CD4-positive, alpha-beta T cell treated with Interleukin-15 for 1 hour (primary cell): ENCODE results near the gene CA5B.
A peak's percentile ranks its signal among the peaks of the same experiment; 100 is the strongest.
"Not testable (repeated sequence)": the region's sequence is repeated elsewhere in the genome, so short reads cannot be mapped to it uniquely, and the experiment has no call there.

Experiments
- DNase-seq: peaks from one replicate; pipeline ENCODE4 v3.0.0-alpha.2; 2020

The CA5B gene

GRCh38 chrX:15748841-15749240, 10.8 kb downstream of the CA5B start:
- no peak for DNase-seq

GRCh38 chrX:15749642-15750610, 11.9 kb downstream of the CA5B start:
- peak; percentile 63 for DNase-seq

GRCh38 chrX:15750611-15751154, 12.6 kb downstream of the CA5B start:
- DNase-seq: peak; percentile 32

GRCh38 chrX:15751155-15751819, 13.2 kb downstream of the CA5B start:
- peak; percentile 53 for DNase-seq

GRCh38 chrX:15755091-15755490, 17.0 kb downstream of the CA5B start:
- DNase-seq: no peak

- peak; percentile 51 for DNase-seq
Measured at GRCh38 chrX:15758140-15758539, 20.1 kb downstream of the CA5B start.

GRCh38 chrX:15759886-15760285, 21.8 kb downstream of the CA5B start:
- not testable (repeated sequence) for DNase-seq

- peak; percentile 40 for DNase-seq
Measured at GRCh38 chrX:15761564-15762191, 23.6 kb downstream of the CA5B start.

- DNase-seq: no peak
Measured at GRCh38 chrX:15769300-15769954, 31.4 kb downstream of the CA5B start.

GRCh38 chrX:15781961-15782699, 44.1 kb downstream of the CA5B start:
- DNase-seq: peak; percentile 25

GRCh38 chrX:15785176-15785750, 47.2 kb downstream of the CA5B start:
- no peak for DNase-seq

- no peak for DNase-seq
Measured at GRCh38 chrX:15786915-15787314, 48.8 kb downstream of the CA5B start.

GRCh38 chrX:15789979-15790768, 52.1 kb downstream of the CA5B start, which contains the start of gene ZRSR2:
Gene ZRSR2 (plus strand): TSS chrX:15790484. CDS start chrX:15790496, 12 bp downstream.
- DNase-seq: peak; percentile 92

- DNase-seq: no peak
Measured at GRCh38 chrX:15790769-15791290, 52.8 kb downstream of the CA5B start.

GRCh38 chrX:15797707-15798106, 59.6 kb downstream of the CA5B start:
- no peak for DNase-seq

- no peak for DNase-seq
Measured at GRCh38 chrX:15804563-15804962, 66.5 kb downstream of the CA5B start.

GRCh38 chrX:15808254-15808653, 70.2 kb downstream of the CA5B start:
- no peak for DNase-seq

GRCh38 chrX:15812192-15812938, 74.3 kb downstream of the CA5B start:
- DNase-seq: no peak

- no peak for DNase-seq
Measured at GRCh38 chrX:15813416-15813815, 75.3 kb downstream of the CA5B start.
